Left lung (tissue), 10 donors: ENCODE data around the gene PHF20. TPM values are rescaled to one million over a fixed set of nuclear protein-coding genes. Genes with fewer than 3 reads are reported as not detected.

Source experiments
- ATAC-seq: fragments of 200-7000 bp; cut with Tn5 transposase; one replicate; pipeline ENCODE4 v1.9.1; 2020; ENCODE audit warnings: moderate library complexity
- DNase-seq, 4 donors: peaks; one replicate each; pipeline ENCODE4 v3.0.0-alpha.2; 2013 to 2020
- H3K27ac ChIP-seq, 2 donors: fragments of 200-600 bp; sonication (generic) in 1 of 2; one replicate each; pipeline versions ENCODE4 v1.5.0 to v1.8.0; 2020 to 2021
- H3K27me3 ChIP-seq, 2 donors: fragments of 200-600 bp; sonication (generic) in 1 of 2; one replicate each; pipeline versions ENCODE4 v1.5.0 to v1.8.0; 2020 to 2021
- H3K36me3 ChIP-seq, 2 donors: fragments of 200-600 bp; sonication (generic) in 1 of 2; one replicate each; pipeline versions ENCODE4 v1.5.0 to v1.8.0; 2020 to 2021
- H3K4me1 ChIP-seq, 2 donors: fragments of 200-600 bp; one replicate each; pipeline ENCODE4 v1.8.0; 2021
- H3K4me3 ChIP-seq, 2 donors: fragments of 200-600 bp; sonication (generic) in 1 of 2; one replicate each; pipeline versions ENCODE4 v1.5.0 to v1.8.0; 2020 to 2021; ENCODE audit warnings: mild to moderate bottlenecking in 1 of 2
- H3K9me3 ChIP-seq, 2 donors: fragments of 200-600 bp; sonication (generic) in 1 of 2; one replicate each; pipeline versions ENCODE4 v1.5.0 to v1.8.0; 2020 to 2021
- intact Hi-C, 2 donors: fragments of 100-400 bp; cut with DNase I; formaldehyde crosslinking; loops; one replicate each; pipeline versions ENCODE4 v1.11.2 to v1.14.2; 2022
- polyA plus RNA-seq, 6 donors: library from polyadenylated mRNA; unstranded; fragments of 120-200 nt; gene quantifications; one replicate each; pipeline ENCODE4 v1.2.1, GENCODE V29; 2013; ENCODE audit not compliant: insufficient read length in 6 of 6
- total RNA-seq, 2 donors: library from RNA; stranded (reverse); fragmentation: NEBNext Ultra II Directional; extraction: Animal tissue kit (Norgen Biotek cat#: 25700); gene quantifications; one replicate each; pipeline ENCODE4 v1.2.1, GENCODE V29; 2021
- TF ChIP-seq, protein P1 (sequence below), 2 donors: fragments of 200-600 bp; sonication (generic) in 1 of 2; IDR thresholded peaks; one replicate each; pipeline versions ENCODE4 v1.5.0 to v1.8.0; 2021; ENCODE audit warnings: antibody characterized with exemption in 2 of 2
- donor health status: DM: no; HTN: yes; CAD: no.
- donor health status: DM: no; HTN: no; CAD: no.

Gene PHF20
- total and polyA plus RNA-seq, 8 donors = 31.1 to 43.4 (median 39.6) TPM

DNA sequence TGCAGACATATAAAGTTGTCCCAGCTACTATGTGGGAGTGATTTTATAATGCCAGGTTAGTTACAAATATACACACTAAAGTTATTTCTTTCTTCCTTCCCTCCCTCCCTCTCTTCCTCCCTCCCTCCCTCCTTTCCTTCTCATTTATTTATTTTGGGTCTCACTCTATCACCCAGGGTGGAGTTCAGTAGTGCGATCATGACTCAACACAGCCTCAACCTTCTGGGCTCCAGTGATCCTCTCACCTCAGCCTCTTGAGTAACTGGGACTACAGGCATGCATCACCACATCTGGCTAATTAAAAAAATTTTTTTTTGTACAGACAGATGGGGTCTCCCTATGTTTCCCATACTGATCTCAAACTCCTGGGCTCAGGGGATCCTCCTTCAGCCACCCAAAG lies 59.2 kb downstream of the PHF20 start:
- no peak for DNase-seq
- no peaks in the 10 kb centered on the region for H3K4me1 ChIP-seq
- TF ChIP-seq, protein P1, sequence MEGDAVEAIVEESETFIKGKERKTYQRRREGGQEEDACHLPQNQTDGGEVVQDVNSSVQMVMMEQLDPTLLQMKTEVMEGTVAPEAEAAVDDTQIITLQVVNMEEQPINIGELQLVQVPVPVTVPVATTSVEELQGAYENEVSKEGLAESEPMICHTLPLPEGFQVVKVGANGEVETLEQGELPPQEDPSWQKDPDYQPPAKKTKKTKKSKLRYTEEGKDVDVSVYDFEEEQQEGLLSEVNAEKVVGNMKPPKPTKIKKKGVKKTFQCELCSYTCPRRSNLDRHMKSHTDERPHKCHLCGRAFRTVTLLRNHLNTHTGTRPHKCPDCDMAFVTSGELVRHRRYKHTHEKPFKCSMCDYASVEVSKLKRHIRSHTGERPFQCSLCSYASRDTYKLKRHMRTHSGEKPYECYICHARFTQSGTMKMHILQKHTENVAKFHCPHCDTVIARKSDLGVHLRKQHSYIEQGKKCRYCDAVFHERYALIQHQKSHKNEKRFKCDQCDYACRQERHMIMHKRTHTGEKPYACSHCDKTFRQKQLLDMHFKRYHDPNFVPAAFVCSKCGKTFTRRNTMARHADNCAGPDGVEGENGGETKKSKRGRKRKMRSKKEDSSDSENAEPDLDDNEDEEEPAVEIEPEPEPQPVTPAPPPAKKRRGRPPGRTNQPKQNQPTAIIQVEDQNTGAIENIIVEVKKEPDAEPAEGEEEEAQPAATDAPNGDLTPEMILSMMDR (IDR thresholded peaks at IDR 0.05) = no peak
- H3K36me3 ChIP-seq = no peaks in the 10 kb centered on the region
- intact Hi-C loops = no loop called here
- no peaks in the 10 kb centered on the region for H3K27me3 ChIP-seq
- no peak overlapping the region for H3K27ac ChIP-seq
- peaks cover 0 to 2% of the 10 kb centered on the region in 2 donors for H3K9me3 ChIP-seq
- no peak for ATAC-seq
- no peak overlapping the region for H3K4me3 ChIP-seq

DNA sequence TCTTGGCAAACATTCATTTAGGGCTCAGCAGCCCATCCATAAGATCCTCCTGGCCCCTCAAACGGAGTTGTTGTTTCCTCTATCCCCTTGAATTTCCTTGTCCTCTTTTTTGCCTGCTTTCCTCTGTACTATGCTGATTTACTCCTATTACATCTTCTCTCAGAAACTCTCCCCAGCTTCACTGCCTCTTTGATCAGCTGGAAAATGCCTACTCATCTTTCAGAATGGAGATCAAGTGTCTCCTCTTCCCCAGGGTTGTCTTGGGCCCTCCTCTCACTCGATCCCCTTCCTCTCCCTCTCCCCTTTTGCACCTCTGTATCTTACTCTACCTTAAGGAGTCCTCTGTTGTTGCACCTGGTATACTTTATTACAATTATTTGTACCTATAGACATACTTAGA lies 60.2 kb downstream of the PHF20 start:
- peaks cover 0 to 2% of the 10 kb centered on the region in 2 donors for H3K9me3 ChIP-seq
- intact Hi-C loops = no loop called here
- TF ChIP-seq, protein P1 (IDR thresholded peaks at IDR 0.05) = no peak
- no peaks in the 10 kb centered on the region for H3K27me3 ChIP-seq
- no peak overlapping the region for H3K4me3 ChIP-seq
- ATAC-seq (no peak), DNase-seq (no peak)
- H3K4me1 ChIP-seq = no peaks in the 10 kb centered on the region
- no peak overlapping the region for H3K27ac ChIP-seq
- no peaks in the 10 kb centered on the region for H3K36me3 ChIP-seq

DNA sequence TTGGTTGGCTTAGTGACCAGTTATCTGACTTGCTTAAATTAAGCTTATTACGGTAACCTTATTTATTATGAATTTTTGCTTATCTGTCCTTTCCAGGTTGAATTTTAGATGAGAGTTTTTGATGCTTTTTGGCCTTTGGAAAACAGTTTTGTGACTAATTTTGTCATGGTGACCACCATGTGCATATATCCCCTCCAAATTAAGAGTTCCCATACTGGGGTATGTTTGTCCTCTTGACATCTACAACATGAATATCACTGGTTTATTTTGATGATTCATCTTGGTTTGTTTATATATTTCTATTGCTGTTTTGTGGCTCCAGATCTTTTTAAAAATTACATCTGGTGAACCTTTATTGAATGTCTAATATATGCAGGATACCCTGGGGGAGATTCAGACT lies 61.4 kb downstream of the PHF20 start:
- H3K4me1 ChIP-seq = no peaks in the 10 kb centered on the region
- intact Hi-C loops = no loop called here
- DNase-seq (no peak), ATAC-seq (no peak)
- H3K9me3 ChIP-seq = peaks cover 0 to 2% of the 10 kb centered on the region in 2 donors
- TF ChIP-seq, protein P1 (IDR thresholded peaks at IDR 0.05) = no peak
- no peak overlapping the region for H3K27ac ChIP-seq
- H3K27me3 ChIP-seq = no peaks in the 10 kb centered on the region
- no peak overlapping the region for H3K4me3 ChIP-seq
- H3K36me3 ChIP-seq = no peaks in the 10 kb centered on the region

DNA sequence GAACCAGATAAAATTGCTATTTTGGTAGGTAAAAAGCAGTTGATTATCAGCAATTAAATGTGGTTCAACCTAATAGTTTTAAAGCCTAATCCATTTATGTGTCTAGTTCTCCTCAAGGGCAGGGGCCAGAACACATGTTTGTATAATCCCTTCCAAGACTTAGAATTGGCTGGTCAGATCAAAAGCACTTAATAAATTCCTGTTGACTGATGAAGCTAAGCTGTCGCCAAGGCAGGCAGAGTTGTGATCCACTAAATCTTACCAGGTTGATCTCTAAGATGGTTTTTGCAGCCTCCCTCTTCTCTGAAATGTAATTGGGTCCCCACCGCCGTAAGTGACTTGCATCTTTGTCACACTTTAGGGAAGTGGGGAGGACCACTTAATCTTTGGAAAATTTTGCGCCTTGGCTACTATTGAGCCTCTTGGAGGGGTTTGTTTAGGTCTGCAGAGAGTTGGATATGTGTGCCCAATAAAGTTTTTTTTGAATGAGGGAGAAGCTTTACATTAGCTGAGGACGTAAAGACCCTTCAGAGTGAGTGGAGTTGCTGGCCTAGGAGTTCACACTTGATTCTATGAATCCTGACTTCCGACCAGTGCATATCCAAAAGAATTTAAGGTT lies 65.9 kb downstream of the PHF20 start:
- TF ChIP-seq, protein P1 (IDR thresholded peaks at IDR 0.05) = no peak
- intact Hi-C loops = no loop called here
- Histone ChIP-seq H3K27ac (no peak overlapping the region), H3K9me3 (peaks cover 0 to 8% of the 10 kb centered on the region in 2 donors), H3K4me3 (no peak overlapping the region), H3K4me1 (no peaks in the 10 kb centered on the region), H3K27me3 (no peaks in the 10 kb centered on the region), H3K36me3 (peaks cover 0 to 7% of the 10 kb centered on the region in 2 donors)
- ATAC-seq = no peak
- peak in 2 of 4 donors; percentile 39 to 46 for DNase-seq

DNA sequence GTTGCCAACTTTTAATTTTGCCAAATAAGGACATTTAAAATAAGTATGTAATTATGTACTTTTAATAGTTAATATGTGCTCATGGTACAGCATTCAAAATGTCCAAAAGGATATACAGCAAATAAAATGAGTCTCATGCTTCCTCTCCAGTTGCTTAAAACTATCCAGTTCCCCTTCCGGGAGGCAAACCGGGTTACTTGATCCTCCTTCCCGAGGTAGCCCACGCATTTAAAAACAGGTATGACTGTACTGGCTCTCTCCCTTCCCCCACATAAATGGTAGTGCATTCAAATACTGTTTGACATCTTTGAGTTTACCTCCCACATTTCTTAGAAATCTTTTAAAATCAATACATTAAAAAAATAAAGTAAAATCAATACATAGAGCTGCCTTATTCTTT lies 66.4 kb downstream of the PHF20 start:
- no peaks in the 10 kb centered on the region for H3K4me1 ChIP-seq
- TF ChIP-seq, protein P1 (IDR thresholded peaks at IDR 0.05) = no peak
- intact Hi-C loops = no loop called here
- H3K36me3 ChIP-seq = peaks cover 0 to 12% of the 10 kb centered on the region in 2 donors
- H3K27ac ChIP-seq = no peak overlapping the region
- peaks cover 0 to 12% of the 10 kb centered on the region in 2 donors for H3K9me3 ChIP-seq
- H3K4me3 ChIP-seq = no peak overlapping the region
- DNase-seq (no peak), ATAC-seq (no peak)
- no peaks in the 10 kb centered on the region for H3K27me3 ChIP-seq
